A673 (cell line): ENCODE results near the gene DPRX. TPM values are rescaled to one million over a fixed set of nuclear protein-coding genes. Genes with fewer than 3 reads are reported as not detected.

Experiments
- BruUV-seq: library from RNA; stranded (reverse); fragments of 400-500 nt; replicated peaks from 2 replicates; lab custom pipeline; 2021; lab: Mats Ljungman, UMichigan
- CTCF ChIA-PET: fragments of 300-600 bp; sonication (Branson Sonifier 250); formaldehyde crosslinking; loops from one replicate; lab custom pipeline; 2022; ENCODE audit warnings: antibody characterized with exemption; lab: Charles Lee
- POLR2A ChIA-PET: fragments of 300-600 bp; sonication (Branson Sonifier 250); formaldehyde crosslinking; loops from one replicate; lab custom pipeline; 2022; ENCODE audit warnings: antibody characterized with exemption; ENCODE audit not compliant: low non-redundant PET; lab: Charles Lee
- DNase-seq: peaks from one replicate; pipeline ENCODE4 v3.0.0-alpha.2; 2015; ENCODE audit warnings: low spot score
- H3K27ac ChIP-seq: fragments of 200-600 bp; sonication (generic); 2 replicates; pipeline ENCODE4 v1.5.1; 2016; ENCODE audit warnings: mixed run types, low read depth, mild to moderate bottlenecking, mixed read lengths, antibody characterized with exemption, low read length; ENCODE audit not compliant: poor library complexity, severe bottlenecking
- H3K27me3 ChIP-seq: fragments of 200-600 bp; sonication (generic); replicated peaks from 2 replicates; pipeline ENCODE4 v1.6.1; 2017; ENCODE audit warnings: mixed run types, low read depth, mild to moderate bottlenecking, mixed read lengths, antibody characterized with exemption, low read length; ENCODE audit not compliant: insufficient read depth, poor library complexity
- H3K36me3 ChIP-seq: fragments of 200-600 bp; sonication (generic); 2 replicates; pipeline ENCODE4 v1.6.1; 2016; ENCODE audit warnings: mixed run types, mild to moderate bottlenecking, mixed read lengths, antibody characterized with exemption, low read length; ENCODE audit not compliant: insufficient read depth, poor library complexity, severe bottlenecking
- H3K4me1 ChIP-seq: fragments of 200-600 bp; sonication (generic); 2 replicates; pipeline ENCODE4 v1.6.1; 2017; ENCODE audit warnings: mixed run types, mild to moderate bottlenecking, mixed read lengths, antibody characterized with exemption, low read length; ENCODE audit not compliant: insufficient read depth, poor library complexity, severe bottlenecking
- H3K4me3 ChIP-seq: fragments of 200-600 bp; sonication (generic); 2 replicates; pipeline ENCODE4 v1.5.1; 2016; ENCODE audit warnings: low read depth, mixed run types, mild to moderate bottlenecking, mixed read lengths, low read length; ENCODE audit not compliant: poor library complexity, severe bottlenecking
- H3K9me3 ChIP-seq: fragments of 200-600 bp; sonication (generic); 2 replicates; pipeline ENCODE4 v1.6.1; 2016; ENCODE audit warnings: mixed run types, low read depth, mild to moderate bottlenecking, mixed read lengths, antibody characterized with exemption, low read length; ENCODE audit not compliant: poor library complexity, severe bottlenecking
- EZH2 ChIP-seq: fragments of 200-600 bp; sonication (generic); IDR thresholded peaks from 2 replicates; pipeline ENCODE4 v1.6.1; 2017; ENCODE audit warnings: borderline replicate concordance, low read depth, mild to moderate bottlenecking, mixed read lengths, antibody characterized with exemption, low read length; ENCODE audit not compliant: poor library complexity, severe bottlenecking
- intact Hi-C: fragments of 100-400 bp; cut with micrococcal nuclease; formaldehyde crosslinking; loops from one replicate; pipeline ENCODE4 v1.10.0; 2022; ENCODE audit not compliant: unreplicated experiment
- total RNA-seq: library from RNA; stranded (reverse); gene quantifications from 2 replicates; pipeline ENCODE4 v1.2.3, GENCODE V29; 2021
- TF ChIP-seq, protein P1 (sequence below): fragments of 300-800, 200-600 bp; sonication (generic); conservative IDR thresholded peaks from 2 replicates; pipeline ENCODE4 v1.5.1; 2017; ENCODE audit warnings: low read depth, mild to moderate bottlenecking, antibody characterized with exemption, low read length, moderate library complexity, mixed read lengths

Gene DPRX
- total RNA-seq, 1 experiment from 2014 or later: not detected

DNA sequence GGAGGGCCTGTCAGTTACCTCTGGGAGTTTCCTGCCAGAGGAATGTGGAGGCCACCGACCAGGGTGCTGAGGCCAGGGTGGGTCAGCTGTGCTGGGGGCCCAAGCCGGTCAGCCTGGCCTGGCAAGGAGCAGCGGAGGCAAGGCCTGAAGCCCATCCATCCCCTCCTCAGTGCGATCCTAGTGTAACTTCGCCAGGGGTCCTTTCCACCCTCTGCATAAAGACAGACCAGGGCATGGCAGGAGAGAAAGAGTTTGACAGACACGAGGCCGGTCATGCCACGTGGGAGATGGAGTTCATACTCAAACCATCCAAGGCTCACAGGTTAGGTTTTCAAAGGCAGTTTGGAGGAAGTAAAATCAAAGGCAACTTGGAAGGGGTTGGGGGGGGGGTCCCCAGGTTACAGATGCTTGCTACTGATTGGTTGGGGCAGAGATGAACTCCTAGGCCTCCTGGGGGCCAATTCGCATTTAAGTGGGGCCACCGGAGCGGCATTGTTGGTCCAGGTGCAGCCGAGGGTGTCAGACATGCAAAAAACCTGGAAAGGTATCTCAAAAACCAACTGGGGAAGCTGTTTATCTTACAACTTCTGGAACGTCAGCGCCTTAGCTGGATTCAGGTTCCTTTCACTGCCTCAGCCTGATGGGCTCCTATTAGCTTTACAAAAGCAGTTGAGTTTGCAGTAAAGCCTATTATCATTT lies 36.8 kb upstream of the DPRX start:
- intact Hi-C loops: no loop called here
- H3K27ac ChIP-seq: no peak overlapping the region

DNA sequence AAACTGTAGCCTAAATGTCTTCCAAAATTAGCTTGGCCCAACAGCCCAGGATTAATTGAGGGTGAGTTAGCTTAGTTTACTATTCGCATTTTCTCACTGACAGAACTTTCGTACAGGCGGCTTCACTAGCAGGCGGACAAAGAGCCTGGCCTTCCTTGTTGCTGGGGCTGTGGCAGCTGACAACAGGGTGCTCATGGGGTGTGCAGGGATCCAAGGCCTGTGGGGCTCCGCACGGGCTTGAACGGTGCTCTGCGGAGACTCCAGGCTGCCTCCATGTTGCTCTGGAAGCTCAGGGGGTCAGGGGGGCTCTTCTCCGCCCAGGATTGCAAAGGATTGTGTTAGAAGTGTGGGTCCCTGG lies 36.3 kb upstream of the DPRX start:
- Histone ChIP-seq H3K9me3 (no peaks in the 10 kb centered on the region), H3K36me3 (no peaks in the 10 kb centered on the region), H3K27ac (no peak overlapping the region), H3K4me3 (no peak overlapping the region), H3K4me1 (no peaks in the 10 kb centered on the region), H3K27me3 (no peaks in the 10 kb centered on the region)
- no peak for DNase-seq
- CTCF ChIA-PET: no interaction called here
- POLR2A ChIA-PET: no interaction called here
- no TSS peak for BruUV-seq
- no peak for TF ChIP-seq EZH2
- TF ChIP-seq, protein P1, sequence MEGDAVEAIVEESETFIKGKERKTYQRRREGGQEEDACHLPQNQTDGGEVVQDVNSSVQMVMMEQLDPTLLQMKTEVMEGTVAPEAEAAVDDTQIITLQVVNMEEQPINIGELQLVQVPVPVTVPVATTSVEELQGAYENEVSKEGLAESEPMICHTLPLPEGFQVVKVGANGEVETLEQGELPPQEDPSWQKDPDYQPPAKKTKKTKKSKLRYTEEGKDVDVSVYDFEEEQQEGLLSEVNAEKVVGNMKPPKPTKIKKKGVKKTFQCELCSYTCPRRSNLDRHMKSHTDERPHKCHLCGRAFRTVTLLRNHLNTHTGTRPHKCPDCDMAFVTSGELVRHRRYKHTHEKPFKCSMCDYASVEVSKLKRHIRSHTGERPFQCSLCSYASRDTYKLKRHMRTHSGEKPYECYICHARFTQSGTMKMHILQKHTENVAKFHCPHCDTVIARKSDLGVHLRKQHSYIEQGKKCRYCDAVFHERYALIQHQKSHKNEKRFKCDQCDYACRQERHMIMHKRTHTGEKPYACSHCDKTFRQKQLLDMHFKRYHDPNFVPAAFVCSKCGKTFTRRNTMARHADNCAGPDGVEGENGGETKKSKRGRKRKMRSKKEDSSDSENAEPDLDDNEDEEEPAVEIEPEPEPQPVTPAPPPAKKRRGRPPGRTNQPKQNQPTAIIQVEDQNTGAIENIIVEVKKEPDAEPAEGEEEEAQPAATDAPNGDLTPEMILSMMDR: no peak
- intact Hi-C loops: no loop called here

More for the DNA sequence above, 36.8 kb upstream of the DPRX start:
- no peak for DNase-seq
- ChIA-PET POLR2A (no interaction called here), CTCF (no interaction called here)
- no peaks in the 10 kb centered on the region for H3K36me3 ChIP-seq
- H3K27me3 ChIP-seq: no peaks in the 10 kb centered on the region
- TF ChIP-seq, protein P1: no peak
- no peak for TF ChIP-seq EZH2
- H3K9me3 ChIP-seq: no peaks in the 10 kb centered on the region
- no peak overlapping the region for H3K4me3 ChIP-seq
- H3K4me1 ChIP-seq: no peaks in the 10 kb centered on the region
- no TSS peak for BruUV-seq

DNA sequence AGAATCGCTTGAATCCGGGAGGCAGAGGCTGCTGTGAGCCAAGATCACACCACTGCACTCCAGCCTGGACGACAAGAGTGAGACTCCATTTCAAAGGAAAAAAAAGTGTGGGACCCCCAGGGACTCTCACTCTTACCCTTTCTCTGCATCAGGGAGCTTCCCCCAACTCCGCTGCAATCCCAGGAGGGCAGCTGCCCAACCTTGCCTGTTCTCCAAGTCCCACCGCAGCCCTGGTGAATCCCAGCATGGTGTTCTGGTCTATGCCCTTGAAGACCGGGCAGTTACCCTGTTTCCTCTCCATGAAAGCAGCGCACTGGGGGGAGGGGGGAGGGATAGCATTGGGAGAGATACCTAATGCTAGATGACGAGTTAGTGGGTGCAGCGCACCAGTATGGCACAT lies 35.7 kb upstream of the DPRX start:
- intact Hi-C loops: no loop called here

More for the DNA sequence above, 35.7 kb upstream of the DPRX start:
- Histone ChIP-seq H3K36me3 (no peaks in the 10 kb centered on the region), H3K4me3 (no peak overlapping the region), H3K27ac (no peak overlapping the region), H3K4me1 (no peaks in the 10 kb centered on the region), H3K27me3 (no peaks in the 10 kb centered on the region), H3K9me3 (no peaks in the 10 kb centered on the region)
- DNase-seq: no peak
- BruUV-seq: no TSS peak
- no peak for TF ChIP-seq EZH2
- TF ChIP-seq, protein P1: no peak
- ChIA-PET CTCF (no interaction called here), POLR2A (no interaction called here)
